Activated T-cell treated with anti-CD3 and anti-CD28 coated beads for 24 hours (primary cell): Measurements from ENCODE around the gene DDX24.

Source experiments
- DNase-seq: peaks from one replicate; pipeline ENCODE4 v3.0.0-alpha.2; 2020; ENCODE audit warnings: low read depth

Gene DDX24

DNA sequence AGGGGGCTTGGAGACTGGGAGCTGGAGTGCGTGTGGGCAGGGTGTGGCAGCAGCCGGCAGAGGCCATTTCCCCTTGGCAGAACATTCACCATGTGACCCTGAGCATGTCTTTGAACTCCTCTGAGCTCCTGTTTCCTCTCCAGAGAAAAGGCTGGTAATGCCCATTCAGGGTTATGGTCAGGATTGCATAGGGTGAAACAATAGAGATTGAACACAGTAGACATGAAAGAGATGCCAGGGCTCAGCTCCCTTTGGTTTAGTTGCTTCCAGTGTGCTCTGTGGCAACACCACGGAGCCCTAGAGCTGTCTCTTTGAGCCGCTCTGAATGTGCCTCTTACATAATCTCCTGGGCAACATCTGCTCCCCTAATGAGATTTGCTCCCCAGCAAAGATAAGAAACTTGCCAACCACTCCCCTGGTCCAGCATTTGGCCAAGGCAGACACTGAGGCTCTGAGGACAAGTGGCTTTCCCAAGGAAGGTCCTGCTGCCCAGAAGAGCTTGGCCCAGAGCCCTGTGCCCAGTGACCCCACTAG, 34.1 kb upstream of the DDX24 start:
- no peak for DNase-seq

DNA sequence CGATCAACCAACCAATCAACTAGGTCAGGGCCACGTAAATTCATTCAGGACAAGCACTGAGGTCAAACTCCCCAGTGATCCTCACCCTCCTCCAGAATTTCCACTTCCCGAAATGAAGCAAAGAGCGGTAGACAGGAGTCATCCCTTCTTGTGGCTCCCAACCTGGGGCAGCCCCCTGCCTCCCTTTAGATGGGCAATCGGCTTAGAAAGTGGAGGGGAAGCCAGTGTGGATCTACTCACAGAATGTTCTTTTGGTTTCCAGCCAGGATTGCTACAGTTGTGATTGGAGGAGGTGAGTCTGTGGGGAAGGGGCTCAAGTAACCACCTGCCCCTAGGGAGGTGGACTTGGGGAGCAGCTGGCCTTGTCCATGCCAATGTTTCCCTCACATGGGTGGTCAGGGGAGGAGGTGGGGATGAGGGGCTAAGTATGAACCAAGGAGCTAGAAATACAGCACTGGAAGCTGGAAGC, 33.6 kb upstream of the DDX24 start:
- DNase-seq = no peak

DNA sequence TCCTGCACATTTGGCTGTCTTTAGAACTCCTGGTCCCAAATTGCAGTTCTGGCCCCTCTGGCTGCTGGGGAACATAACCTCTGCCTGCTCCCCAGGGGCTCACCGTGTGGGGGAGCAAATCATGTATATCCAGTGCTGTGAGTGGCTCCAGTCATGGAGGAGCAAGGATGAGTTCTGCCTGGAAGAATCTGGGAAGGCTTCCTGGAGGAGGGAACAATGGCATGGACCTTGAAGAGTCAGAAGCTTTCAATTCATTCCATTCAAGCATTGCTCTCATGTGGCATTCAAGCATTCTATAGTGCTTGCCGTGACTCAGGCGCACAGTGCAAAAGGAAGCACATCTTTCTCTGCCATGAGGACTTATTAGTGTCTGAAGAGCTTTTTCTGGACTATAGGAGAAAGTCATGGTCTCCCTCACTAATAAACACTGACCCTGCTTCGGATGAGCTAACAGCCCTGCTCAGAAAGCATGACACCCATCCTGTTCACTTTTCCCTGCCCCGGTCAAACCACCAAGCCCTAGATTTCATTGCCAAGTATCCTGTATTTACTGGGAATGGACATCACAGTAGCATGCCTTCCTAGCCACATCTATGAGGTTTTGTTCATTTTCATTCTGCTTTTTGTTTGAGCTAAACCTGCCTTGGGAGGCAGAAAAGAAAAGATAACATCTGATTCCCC, 33.0 kb upstream of the DDX24 start:
- no peak for DNase-seq

DNA sequence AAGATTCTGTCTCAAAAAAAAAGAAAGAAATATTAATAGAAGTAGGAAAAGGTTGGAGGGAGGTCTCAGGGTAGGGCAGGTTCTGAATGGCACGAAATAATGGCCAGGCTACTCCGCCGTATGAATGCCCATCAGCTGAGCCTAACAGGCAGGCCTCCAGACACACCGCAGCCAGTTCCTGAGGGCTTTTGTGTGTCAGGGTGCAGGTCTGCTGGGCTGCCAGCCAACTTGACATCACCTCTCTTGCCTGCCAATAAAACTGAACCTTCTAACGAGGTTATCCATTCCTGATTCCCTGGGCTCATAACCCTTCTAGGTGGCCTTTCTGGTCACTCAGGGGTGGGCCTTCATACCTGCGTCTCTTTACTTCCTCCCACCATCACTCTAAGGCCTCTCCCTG, 32.5 kb upstream of the DDX24 start:
- DNase-seq = no peak

DNA sequence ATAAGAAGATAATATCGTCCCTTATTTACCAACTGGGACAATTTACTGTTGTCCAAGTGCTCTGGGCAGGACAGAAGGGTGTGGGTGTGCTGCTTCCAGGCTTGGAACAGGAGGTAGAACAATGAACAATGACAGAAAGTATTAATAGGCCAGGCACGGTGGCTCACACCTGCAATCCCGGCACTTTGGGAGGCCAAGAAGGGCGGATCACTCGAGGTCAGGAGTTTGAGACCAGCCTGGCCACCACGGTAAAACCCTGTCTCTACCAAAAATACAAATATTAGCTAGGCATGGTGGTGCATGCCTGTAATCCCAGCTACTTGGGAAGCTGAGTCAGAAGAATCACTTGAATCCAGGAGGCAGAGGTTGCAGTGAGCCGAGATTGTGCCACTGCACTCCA, 32.1 kb upstream of the DDX24 start:
- no peak for DNase-seq

DNA sequence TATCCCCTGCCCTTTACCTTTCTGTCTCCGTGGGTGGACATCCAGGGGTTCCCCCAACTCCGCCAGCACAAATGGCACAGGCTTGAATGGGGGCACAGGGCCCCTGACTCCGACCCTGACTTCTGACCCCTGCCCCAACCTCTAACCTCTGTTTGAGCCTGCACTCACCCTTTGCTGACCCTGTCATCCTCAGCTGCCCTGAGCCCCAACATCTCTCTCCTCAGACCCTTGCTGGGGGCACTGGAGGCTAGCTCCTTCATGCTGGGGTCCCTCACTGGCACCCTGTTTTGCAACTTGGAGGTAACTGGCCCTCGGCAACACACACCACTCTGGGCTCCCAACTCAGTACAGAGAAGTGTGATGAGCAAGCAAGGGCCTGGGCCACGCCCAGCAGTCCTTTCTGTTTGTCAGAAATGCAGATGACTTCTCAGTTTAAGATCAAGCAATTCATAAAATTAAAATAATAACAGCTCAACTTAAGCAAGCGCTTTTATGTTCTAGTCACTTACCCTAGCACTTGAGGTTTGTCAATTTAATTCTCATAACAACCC, 31.6 kb upstream of the DDX24 start:
- DNase-seq = no peak

DNA sequence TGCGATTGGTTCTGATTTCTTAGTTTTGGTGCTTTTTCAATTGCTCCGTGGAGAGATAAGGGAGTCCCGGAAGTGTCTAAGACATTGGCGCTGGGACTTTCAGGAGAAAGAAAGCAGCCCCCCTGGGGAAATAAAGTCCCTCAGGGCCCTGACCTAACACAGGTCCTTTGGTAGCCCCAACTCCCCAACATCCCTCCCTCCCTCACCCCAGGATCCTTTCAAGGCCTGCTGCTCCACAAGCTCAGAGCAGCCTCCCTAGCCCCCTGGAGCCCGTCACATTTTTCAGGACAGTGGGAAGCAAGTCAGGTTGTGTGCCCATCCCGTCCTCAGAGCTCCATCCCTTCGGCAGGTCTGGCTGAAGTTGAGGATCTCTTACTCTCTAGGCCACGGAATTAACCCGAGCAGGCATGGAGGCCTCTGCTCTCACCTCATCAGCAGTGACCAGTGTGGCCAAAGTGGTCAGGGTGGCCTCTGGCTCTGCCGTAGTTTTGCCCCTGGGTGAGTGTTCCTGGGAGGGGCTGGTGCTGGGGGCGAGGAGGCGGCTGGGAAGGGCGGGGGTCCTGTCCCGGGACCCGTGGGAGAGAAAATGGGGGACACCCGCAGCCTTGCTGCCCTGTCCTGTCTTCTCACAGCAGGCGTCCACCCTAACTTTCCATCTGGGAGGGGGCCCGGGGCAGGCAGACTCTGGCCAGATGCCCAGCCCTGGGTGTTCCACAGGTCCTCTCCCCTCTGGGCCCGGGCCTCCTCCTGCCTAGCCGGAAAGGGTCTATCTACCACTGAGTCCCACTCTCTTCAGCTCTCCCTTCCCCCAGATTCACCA, 30.5 kb upstream of the DDX24 start:
- DNase-seq = no peak

DNA sequence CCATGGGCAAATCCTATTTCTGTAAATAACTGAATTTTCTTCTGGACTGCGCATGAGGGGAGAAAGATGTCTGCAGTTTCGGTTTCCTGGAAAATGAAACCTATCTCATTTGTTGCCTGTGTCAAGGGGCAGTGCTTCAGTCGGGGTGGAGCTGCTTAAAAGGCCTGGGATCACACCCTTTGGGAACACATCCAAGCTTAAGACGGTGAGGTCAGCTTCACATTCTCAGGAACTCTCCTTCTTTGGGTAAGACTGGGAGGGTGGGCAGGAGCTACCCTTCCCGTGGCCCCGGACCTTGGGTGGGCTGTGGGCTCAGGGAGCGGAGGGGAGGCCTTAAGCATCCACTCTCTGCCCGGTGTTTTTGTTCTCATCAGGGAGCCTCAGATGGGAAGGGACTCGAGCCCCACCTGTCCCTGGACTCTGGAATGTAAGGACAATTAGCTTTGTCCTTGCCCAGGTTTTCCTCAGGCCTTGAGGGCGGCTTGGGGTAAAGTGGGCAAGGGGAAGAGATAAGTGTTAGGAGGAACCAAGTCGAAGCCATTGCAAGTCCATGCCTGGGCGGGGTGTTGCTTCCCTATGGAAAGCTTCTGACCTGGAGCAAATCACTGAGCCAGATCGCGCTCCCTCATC, 29.7 kb upstream of the DDX24 start, which contains the start of gene IFI27:
Gene IFI27, plus strand, starts transcription at position 185 of the 630 bp plus-strand sequence.
- no peak for DNase-seq

DNA sequence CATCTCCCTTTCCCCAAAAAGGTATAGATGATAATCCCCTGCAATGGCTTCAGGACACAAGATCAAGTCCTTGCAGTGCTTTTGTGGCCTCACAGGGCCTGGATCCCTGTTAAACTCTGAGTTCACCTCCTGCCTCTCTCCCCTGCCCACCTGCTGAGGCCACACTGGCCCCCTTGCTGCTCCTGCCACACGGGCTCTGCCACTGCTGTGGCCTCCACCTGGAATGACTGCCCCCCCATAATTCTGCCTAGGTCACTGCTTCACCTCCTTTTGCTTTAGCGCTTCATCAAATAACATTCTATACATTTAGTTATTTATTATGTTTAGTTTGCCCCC, 28.9 kb upstream of the DDX24 start:
- no peak for DNase-seq

DNA sequence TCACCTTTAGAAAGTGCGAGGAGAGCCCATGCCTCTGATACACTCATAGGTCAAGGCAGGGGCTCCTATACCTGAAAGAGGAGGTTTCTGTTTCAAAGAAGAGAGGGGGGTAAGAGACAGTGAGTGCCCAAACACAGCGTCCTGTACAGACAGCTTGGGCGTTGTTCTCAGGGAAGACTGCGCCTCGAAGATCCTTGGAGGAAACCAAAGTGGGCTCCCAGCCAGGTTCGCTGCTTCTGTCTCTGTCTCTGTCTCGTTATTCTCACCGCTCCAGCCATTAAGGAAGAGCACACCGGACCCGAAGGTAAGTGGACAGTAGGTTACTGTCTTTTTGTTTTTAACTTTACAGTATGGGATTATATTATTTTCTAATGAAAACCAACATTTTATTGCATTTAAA, 23.7 kb upstream of the DDX24 start:
- no peak for DNase-seq

DNA sequence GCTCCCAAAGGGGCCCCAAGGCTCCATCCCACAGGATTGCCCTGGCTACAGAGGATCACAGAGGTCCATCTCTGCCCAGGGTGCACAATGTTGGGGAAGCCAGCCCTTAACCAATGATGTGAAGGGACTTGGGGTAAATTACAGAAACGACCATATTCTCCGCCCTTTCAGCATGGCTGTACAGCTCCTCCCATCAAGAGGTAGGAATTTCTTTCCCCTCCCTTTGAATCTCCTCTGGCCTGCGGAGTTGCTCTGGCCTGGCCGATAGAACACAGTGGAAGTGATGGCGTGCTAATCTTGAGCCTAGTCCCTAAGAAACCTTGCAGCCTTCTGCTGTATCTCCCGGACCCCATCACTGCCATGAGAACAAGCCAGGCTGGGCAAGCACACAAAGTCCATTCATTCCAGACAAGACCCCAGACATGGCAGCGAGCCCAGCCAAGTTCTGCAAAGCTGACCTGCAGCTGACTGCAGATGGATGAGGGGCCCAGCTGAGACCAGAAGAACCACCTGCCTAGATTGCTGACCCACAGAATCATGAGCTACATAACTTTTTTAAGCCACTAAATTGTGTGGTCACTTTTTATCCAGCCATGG, 22.6 kb upstream of the DDX24 start:
- DNase-seq = no peak

DNA sequence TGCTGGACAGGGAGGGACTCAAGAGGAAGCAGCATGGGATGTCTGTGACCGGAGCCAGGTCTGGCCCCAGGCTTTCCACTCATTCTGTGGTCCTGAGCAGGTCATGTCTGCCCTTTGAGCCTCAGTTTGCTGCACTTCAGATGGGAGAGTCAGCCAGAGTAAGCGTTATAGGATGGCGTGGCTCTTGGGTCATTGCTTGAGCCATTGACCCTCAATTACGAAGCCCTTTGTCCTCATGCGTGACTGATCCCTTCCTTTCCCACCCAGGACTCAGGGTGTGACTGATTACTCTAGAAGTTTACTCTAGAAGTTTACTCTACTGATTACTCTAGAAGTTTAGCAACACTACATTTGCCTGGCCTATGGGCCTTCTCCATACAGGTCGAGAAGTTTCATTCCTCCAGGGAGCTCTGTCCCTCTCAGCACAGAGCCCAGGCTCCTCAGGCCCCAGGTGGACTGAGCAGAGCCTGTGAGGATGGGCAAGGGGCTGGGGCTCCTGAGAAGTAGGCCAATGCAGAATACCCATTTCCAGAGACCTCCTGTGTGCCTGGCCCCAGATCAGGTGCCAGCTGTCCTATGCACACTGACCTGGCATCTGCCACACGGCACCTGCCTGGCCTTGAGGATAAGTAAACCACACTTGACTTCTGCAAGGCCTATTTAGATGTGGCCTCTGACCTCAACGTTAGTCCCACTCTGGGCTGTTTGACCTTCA, 21.9 kb upstream of the DDX24 start:
- DNase-seq = no peak

DNA sequence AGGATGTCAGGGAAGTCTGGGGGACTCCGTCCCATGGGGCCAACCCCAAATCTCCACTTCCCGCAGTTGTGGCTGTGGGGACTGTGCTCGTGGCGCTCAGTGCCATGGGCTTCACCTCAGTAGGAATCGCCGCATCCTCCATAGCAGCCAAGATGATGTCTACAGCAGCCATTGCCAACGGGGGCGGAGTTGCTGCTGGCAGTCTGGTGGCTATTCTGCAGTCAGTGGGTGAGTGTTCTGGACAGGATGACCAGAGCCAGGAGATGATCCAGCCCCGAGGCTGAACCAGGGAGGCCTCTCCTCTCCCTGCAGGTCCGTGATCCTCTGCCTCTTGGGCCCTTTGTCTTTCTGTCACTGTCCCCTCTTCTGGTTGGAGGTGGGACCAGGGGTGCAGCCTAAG, 20.7 kb upstream of the DDX24 start:
- no peak for DNase-seq

DNA sequence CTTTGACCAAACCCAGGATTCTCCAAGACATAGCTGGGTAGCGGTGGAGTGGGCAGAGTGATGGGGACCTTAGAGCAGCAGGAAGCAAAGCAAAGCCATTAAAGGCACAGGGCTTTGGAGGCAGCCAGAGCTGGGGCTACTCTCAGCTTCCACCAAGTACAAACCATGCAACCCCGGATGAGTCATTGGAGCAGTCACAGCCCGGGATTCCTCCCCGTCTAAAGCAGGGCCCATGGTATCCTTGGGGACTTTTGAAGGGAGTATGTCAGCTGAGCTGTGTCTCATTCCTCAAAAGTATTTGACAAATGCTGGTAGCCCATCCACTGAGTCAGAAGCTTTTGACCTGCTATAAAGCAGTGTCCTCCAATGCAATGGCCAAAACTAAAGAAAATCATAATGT, 19.8 kb upstream of the DDX24 start:
- DNase-seq = no peak

DNA sequence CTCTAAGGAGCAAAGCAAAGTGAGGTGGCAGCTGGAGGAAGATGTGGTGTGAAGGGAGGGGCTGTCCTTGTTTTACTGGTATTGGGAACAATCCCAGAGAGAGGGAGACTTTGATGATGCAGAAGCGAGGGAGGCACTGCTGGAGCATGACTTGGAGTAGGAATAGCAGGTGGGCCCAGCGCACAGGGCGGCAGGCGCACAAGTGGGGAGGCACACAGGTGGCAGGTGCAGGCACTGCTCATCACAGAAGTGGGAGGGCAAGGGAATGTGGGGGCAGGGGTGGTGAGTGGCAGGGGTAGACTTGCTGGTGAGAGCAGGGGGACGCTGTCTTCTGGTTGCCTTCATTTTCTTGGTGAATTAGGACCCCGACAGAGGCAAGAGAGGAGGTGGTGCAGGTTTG, 18.0 kb upstream of the DDX24 start:
- DNase-seq = no peak

DNA sequence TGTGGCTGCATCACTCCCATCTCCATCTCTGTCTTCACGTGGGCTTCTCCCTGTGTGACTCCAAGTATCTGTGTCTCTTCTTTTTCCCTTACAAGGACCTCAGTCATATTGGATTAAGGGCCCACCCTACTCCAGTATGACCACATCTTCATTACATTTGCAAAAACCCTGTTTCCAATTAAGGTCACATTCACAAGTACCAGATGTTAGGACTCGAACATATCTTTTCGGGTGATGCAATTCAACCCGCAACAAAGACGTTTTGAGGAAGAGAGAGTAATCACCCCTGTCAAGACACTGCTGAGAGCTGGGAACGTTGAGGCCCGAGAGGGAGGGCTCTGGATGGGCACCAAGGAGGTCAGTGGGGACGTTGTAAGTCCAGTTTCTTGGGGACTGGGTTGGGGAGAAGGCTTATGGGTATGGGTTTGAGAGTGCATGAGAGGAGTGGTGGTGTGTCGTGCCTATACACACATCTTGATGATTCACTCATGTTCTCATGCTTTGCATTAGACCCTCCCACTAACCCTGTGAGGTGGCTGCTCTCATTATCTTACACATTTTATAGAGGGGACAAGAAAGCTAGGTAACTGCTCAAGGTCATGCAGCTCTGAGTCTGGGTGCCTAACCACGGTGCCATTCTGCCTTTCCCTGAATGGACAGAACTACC, 17.5 kb upstream of the DDX24 start:
- DNase-seq = no peak

DNA sequence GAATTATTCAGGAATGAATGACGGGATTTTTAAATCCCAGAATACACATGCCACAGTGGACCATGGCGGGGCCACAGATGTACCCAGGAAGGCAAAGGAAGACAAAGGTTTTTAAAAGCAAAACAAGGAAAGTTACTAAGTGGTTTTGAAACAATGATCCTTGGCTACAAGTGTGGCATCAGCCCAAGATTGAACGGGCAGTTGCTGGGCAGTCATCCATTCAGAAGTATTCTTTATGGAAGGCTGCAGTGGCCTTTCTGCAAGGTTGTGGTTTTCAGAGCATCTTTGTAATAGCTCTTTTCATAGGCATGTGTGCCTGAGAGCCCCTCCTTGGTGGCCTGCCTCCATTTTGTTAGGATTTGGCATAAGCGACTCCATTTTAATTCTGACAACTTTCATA, 16.1 kb upstream of the DDX24 start:
- no peak for DNase-seq

DNA sequence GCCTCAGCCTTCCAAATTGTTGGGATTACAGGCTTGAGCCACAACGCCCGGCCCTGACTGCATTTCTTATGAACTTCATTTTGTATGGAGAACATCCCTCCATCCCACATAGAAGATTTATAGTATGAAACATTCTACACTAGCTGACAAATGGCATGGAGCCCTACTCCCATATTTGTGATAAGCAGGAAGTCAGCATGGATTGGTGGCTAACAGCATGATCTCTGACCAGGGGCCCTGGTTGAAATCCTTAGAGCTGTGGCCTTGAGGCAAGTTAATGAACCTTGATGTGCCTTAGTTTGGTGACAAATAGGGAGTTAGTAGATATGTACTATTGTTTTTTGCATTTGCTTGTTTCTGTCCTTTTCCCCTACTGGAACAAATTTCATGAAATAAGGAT, 12.4 kb upstream of the DDX24 start:
- no peak for DNase-seq

DNA sequence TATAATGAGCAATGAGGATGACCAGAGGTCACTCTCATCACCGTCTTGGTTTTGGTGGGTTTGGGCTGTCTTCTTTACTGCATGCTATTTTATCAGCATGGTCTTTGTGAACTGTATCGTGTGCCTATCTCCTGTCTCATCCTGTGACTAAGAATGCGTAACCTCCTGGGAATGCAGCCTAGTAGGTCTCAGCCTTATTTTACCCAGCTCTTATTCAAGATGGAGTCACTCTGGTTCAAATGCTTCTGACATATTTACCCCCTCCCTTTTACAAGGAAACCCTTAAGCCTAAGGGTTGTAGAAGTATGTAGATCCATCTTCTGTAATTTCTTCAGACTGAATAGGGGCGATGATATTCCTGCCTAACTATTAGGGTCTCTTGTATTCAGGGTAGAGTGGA, 8.5 kb upstream of the DDX24 start:
- no peak for DNase-seq

DNA sequence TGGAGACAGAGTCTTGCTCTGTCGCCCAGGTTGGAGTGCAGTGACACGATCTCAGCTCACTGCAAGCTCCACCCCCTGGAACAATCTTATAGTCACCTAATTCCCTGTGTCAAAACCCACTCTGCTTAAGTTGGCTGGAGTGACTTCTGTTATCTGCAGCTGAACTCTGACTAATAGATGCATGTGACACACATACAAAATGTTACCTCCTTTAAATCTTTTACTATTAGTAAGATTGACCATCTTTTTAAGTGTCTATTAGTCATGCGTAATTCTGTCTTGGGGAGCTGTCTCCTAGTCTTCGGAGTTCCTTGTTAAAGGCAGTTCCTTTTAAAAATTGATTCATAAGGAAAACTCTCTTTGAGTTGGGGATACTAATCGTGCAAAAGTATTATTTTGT, 7.5 kb upstream of the DDX24 start:
- DNase-seq = no peak

DNA sequence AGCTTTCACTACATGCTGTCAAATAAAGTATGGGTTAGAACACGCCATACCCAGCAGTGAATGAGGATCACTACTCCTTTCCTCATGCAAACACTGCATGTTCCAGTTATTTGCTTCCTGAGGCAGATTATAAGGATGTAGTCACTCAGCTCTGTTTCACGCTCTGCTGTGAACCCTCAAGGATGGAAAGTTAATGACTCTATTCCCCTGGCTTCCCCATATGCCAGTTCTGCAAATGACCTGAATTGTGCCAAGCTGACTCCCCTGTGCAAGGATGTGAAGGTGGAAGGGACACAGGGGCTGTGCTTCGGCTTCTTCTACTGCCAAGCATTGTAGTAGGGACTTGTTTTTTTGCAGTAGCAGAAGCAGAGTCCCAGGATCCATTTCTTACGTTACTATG, 6.9 kb upstream of the DDX24 start:
- no peak for DNase-seq
